NCI-H2227 (cell line): ENCODE results near the gene SLC2A1.

Experiments
- DNase-seq: peaks from one replicate; lab custom pipeline; 2025; ENCODE audit not compliant: unreplicated experiment; lab: John Stamatoyannopoulos, UW

The SLC2A1 gene

DNA sequence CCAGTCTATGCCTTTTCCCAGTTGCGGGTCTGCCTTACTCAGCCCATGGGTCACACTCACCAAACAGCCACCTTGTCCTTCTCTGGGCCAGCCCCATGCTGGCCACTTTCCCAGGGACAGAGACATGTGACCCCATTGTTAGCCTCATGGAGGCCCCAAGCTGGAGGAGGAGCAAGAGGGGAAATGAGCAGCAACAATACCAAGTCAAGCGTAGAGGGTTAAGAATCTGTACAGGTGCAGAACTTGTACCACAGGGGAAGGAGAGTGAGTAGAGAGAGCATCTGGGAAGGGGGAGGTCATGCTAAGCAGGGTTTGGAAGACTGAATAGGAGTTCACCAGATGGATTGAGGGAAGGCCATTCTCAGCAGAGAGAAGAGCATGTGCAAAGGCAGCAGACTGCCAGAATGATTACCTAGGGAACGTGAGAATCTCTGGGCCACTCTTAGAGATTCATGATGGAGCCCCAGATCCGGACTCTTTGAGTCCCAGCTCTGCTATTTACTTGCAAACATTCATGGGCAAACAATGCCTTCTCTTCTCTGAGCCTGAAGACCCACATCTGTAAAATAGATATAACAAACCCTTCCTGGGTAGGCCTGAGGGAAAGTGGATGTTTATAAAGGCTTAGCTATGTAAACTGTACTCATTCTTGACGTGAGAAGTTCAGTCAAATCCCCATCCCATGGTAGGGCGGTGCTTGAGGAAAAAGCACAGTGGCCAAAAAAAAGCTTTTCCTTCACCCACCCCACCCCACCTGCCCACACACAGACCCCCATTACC, 2.8 kb upstream of the SLC2A1 start:
- no peak for DNase-seq

DNA sequence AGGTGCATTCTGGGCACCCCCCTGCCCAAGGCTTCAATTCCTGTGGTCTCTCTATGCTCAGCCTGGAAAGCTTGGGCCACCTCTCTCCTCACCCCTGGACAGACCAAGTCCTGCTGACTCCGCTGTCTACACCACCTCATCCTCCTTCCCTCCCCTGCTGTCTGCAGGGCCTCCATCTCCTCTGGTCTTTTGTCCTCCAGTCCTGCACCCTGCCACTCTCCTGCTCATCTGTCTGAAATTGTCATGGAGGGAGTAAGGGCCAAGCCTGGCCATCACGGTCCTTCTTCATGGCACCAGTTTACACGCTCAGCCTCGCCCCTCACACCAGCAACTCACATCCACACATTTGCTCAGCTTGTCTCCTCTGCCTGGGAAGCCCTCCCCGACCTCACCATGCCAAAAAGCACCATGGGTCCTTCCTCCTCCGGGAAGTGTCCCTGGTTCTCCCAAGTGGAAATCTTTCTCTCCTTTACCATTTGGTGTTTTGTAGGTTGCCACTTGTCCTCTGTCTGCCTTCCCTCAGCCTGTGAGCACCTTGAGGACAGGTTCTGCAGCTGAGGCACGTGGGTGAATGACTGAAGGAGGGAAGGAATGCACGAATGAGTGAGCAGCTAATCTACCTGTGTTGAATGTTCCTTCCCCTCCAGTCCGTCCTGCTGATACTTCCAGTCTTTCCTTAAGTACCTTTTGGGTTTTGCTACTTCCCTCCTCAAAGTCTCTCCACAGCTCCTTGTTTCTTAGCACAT, 2.1 kb upstream of the SLC2A1 start:
- no peak for DNase-seq

DNA sequence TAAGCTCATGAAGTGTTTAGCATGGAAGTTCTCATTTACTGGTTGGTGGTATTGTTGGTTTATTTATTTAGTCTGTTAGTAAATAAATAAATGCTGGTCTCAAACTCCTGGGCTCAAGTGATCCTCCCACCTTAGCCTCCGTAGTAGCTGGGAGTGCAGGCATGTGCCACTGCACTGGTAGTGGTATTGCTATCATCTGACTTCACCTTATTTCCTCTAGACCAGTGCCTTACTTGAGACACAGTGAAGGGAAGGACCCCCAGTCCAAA, 1.4 kb upstream of the SLC2A1 start:
- DNase-seq = no peak

DNA sequence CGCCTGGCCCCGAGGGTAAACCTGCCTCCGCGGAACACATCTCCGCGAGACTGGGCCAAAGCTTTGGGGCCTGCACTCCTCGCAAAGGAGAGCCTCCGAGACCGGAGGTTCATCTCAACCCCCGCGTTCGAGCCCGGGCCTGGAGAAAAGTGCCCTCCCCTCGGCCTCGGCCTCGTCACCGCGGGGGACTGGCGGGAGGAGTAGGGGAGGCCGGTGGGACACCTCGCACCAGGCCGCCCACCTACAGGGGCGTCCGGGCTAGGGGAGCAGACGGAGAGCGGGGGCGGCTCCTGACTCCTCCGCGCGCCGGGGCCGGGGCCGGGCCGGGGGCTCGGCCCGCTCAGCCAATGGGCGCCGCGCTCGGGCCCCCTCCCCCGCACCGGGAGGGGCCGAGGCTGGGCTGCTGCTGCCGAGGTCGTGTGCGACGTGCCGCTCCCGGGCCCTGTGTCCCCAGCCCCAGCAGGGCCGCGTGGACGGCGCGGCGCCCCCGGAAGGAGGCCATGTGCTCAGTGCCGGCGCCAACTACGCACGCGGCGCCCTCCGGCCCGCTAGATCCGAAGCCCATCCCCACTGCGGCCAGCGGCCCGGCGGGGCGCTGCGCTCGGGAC, 684 bp downstream of the SLC2A1 start:
- peak; percentile 83 for DNase-seq

DNA sequence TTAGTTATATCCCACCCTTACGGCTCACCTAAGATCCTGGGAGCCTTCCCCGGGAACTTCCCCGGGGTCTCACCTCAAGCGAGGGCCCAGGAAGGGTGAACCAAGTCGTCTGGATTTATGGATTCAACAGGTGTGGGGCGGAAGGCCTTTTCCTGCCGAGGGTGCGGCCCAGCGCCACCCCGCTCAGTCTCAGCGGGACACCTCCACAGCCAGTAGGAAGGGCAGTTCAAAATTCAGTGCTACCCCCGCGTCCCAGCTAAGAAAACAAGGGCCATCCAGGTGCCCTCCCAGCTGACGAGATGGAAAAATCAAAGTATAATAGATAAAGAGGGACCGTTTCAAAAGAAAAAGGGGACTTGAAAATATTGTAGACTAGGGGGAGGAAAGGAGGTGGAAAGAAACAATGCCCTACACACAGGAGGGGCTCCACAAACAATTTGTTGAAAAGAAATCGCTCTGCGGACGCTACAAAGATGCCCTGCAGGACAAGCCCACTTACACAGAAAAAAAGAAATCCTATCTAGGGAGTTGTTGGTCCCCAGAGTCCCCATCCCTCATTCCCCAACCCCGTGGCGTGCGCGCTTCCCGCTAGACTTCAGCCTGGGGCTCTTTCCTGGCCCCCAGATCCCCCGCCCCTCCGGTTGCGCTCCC, 1.3 kb downstream of the SLC2A1 start:
- DNase-seq = no peak

DNA sequence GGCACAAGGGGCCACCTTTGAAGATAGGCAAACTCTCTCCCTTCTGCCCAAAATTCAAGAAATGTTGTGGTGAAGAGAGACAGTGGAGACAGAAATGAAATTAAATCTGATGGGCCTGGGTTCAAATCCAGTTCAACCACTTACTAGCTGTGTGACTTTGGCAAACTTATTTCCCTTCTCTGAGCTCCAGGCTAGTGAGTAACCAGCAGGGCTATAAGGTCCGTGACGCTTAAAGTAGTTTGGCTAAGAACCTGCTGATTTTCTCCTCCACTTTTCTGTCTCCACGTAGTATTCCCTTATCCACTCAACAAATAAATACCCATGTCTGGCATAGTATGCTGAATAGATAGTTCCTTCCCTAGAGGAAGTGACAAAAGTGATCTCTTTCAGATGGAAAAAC, 1.9 kb downstream of the SLC2A1 start:
- DNase-seq = no peak

DNA sequence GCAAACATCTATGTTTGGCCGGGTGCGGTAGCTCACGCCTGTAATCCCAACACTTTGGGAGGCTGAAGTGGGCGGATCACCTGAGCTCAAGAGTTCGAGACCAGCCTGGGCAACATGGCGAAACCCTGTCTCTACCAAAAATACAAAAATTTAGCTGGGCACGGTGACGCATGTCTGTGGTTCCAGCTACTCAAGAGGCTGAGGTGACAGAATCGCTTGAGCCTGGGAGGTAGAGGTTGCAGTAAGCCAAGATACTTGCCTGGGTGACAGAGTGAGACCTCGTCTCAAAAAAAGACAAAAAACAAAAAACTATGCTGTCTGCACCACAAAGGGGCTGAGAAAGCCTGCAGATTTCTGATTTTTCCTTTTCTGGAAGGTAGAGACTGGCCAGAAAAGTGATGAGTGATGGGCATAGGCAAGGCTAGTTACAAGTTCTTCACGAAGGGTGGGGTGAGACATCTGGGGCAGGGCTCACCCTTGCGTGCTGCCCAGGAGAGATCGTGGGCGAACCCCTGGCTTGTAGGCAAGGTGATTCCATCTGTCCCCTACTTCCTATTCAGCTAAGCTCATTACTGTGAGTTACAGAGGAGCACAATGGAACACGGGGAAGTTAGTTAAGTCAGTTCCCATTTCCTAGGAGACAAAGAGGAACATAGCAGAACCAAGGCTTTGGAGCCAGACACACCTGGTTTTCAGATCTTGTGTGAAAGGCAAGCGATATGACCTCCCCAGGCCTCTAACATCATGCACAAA, 3.2 kb downstream of the SLC2A1 start:
- no peak for DNase-seq

DNA sequence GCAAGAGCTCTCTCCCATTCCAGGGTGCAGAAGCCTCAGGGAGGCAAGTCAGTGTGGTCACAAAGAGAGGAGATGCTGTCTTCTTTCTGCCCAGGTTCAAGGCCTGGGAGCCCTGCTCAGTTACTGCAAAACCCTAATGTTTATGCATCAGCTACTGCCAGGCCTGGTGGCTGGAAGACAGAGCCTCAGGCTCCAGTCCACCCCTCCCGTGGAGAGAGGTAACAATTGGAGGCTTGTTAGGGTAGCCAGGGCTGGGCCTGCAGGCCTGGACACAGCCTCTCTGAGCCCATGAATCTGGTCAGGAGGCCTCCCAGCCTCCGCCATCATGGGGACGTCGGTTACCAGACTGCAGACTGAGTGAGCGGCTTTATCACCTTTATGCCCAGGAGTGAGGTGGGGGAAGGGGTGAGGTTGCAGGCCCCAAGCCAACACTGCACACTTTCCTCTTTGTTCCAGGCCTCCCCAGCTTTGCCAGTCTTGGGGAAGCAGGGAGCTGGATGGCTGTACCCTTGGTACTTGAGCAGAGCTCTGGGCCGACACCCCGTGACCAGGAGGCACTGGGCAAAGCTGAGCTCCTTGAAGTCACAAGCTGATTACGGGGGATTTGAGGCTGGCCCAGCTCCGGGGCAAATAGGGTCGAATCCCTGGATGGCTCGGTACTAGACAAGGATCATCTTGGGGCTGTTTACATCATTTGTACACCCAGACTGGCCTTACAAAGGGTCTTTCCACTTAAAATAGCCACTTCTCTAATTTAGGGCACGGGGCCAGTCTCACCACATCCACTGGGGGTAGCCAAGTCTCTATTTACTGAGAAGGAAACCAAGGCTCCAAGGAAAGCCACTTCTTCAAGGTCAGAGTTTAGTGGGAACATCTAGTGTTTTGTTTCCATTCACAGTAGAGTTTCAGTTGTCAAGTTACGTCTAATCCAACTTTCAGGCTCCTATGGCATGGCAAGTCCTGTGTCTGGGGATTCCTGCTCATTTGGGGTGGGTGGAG, 5.2 kb downstream of the SLC2A1 start:
- no peak for DNase-seq

DNA sequence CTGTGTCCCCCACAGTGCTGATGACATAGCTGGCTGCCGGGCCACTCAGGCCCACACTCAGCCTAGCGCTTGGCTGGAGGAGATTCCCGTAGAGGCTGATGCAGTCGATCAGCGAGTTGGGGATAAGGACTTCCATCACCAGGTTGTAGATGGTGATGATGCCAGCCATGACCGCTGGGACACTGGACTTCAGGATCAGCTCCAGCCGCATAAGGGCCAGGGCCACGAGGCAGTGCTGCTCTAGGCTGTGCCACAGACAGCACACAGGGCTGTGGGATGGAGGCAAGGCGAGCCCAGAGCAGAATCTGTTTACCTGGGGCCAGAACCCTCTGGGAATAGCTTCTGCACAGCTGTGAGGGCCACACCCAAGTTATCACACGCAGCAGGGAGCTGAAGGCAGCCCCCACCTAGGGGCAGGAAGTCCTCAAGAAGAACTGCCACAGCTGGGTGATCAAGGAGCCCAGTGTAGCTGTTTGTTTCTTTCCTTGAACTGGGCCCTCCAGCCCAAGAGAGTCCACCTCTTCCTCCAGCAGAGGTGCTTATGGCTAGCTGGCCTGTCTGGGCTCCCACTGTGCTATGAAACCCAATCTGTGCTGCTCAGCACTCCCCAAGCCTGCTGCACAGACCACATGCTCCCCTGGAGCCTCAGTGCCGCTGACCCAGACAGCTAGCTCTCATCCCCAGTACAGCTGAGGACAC, 6.2 kb downstream of the SLC2A1 start:
- DNase-seq = no peak

DNA sequence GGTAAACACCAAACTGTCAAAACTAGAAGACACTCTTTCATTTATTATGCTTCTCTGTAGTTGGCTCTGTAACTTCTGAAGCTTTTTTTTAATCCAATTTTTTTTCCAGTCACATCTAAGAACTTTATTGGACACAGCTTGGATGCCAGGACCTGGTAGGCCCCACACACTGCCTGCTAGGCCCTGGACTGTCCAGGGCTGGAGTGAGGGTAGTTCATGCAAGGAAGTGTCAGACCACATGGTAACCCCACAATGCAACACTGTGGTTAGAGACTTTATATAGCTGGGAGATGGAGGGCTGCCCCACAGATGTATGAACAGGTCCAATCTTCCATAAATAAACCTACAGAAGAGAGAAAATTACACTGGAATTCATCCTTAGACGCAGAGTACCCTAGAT, 7.1 kb downstream of the SLC2A1 start:
- no peak for DNase-seq

DNA sequence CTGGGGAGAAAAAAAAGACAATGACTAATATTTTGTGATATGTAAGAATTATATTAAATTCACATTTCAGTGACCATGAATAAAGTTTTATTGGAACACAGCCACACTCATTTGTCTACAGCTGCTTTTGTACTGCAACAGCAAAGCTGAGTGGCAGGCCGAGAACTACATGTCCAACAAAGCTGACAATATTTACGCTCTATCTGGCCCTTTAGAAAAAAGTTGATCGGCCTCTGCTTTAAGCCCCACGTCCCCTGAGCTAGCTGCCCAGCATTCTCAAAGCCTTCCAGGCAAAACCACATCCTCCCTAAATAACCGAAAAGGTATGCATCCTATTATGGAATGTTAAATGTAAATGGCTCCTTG, 8.6 kb downstream of the SLC2A1 start:
- no peak for DNase-seq

DNA sequence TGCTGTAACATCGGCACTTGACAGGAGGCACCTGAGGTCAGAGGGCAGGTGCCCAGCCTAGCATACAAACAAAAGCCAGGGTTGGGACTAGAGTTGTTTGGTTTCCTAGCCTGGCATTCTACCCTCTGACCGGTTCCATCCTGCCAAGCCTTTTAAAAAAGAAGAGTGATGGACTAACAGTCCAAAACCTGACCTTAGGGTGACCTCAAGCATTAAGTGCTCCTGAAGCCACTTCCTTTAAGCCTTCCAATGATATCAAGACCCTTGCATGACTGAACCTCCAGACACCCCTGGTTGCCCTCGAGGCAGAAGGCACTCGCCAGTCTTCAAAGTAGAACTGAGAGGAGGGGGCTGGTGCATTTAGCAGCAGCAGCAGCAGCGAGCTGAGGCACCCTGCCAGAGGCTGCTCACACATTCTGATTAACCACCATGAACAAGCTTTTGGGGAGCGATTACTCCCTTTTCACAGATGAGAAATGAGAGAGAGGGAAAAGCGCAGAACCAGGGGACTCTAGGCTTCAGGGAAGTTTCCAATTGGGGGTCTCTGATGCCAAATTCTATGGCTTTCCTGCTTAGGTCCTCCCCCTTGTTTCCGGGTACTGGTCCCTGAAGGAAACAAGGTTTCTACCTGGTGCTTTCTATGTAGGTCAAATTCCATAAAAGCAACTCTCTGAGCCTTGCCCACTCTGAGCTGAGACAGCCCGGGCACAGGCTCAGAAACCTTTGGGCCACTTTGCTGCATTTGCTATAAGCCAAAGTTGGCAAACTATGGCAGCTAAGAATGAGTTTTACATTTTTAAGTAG, 9.2 kb downstream of the SLC2A1 start:
- no peak for DNase-seq

DNA sequence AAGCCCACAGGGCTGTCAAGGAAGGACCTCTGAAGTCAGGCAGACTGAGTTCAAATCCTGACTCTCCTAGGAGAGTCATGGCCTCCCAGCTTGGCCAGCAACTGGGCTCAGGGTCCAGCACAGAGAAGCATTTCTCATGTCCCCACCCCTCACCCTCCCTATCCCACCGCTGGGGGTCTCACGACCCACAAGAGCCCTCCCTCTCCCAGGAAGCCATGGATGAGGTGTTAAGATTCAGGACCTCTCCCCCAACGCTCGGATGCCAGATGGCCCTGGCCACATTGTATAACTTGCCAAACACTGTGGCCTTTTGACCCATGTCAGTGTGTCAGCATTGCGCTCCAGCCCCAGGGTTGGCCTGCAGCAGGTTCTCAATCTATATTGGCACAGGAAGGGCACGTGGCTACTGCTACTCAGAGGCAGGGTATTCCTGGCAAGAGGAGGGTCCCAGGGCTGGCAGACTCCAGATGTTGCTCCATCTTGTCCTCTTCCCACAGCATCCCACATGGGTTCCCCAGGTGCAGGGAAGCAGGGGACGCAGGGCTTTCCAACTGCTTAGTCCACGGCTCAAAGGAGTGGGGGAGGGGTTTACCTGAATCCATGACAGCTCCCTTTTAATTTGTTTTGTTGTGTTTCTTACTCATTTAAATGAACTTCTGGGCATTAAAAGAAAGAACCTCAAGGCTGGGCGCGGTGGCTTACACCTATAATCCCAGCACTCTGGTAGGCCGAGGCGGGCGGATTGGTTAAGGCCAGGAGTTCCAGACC, 10.5 kb downstream of the SLC2A1 start:
- DNase-seq = no peak

DNA sequence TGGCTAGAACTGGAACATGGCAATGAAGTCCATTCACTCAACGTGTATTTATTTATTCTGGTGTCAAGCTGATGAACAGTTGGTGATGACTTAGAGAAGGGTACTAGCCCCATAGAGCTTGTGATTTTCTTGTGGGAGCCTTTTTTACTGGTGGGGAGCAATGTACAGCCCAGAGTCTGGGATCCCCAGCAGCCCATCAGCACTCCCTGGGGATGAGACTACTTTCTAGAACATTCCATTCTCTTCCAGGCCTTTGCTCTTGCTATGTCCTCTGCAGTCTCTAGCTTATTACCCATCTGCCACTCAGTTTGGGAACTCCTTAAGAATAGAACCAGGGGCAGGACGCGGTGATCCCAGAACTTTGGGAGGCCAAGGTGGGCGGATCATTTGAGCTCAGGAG, 11.6 kb downstream of the SLC2A1 start:
- no peak for DNase-seq

DNA sequence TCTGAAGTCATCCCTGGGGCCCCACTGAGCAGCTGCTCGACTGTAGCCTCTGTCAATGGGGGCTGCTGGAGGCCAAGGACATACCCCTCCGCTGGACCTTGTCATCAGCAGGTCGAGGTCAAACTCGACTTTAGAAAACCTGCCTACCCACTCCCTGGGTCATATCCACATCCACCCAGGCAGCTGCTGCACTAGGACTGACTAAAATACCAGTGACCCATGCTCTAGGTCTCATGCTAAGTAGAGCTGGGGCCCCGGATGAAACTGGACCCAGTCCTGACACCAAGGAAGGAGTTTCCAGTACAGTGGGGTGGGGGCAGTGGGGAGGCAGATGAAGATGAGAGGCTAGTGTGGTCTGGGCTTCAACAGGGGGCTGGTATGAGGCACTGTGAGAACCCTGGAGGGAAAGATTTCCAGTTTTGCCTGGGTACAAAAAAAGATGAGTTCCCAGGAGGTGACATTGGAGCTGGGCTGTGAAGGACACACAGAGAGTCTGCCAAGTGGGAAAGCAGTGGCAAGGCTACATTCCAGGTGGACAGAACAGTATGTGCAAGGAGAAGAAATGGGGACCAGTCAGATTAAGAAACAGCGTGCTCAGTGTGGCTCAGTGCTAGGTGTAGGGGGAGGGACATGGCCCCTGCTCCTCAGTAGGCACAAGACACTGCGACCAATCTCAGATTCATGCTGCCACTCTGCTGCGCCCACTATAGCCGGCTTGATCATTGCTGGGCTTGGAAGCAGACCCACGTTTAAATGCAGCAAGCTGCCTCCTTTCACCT, 12.4 kb downstream of the SLC2A1 start:
- DNase-seq = no peak

DNA sequence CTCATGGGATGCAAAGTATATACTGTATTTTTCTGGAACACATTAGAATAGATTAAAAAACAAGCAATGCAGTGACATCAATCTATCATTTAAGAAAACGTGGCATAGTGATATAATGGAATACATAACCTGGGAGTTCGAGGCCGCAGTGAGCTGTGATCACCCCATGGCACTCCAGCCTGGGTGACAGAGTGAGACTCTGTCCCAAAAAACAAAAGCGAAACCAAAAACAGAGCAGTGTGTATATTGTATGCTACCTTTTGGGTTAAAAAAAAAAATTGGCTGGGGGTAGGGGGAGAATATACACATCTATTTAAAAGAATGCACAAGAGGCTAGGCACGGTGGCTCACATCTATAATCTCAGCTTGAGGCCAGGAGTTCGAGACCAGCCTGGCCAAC, 13.5 kb downstream of the SLC2A1 start:
- no peak for DNase-seq

DNA sequence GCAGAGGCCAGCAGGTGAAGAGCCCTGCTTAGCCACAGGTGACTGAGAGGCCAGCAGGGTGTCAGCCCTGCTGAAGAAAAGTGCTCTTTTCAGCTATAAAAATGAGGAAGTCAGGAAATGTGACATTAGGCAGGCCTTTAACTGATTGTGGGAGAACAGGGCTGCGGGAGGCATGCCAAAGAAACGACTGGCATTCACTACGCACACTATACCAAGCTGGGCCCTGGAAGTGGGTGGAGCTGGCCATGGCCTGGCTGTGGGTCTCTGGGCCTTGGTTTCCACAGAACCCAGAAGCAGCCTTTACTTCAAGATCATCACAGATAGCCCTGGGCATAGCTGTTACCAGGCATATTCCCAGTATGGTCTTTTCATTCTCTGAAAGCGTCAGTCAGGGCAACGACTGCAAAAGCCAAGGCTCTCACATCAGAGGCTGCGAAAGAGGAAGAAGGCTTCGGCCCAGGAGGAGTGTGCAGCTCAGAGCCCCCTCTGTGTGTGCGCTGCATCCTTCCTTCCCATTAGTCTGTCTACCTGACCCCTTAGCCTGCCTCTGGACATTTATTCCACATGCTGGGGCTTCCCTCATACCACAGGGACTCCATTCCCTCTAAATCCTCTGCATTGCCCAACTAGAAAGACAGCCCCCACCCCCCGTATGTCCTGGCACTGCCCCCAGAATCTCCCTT, 14.3 kb downstream of the SLC2A1 start:
- DNase-seq = no peak
